Astrocyte (in vitro differentiated cells and primary cell): Measurements from ENCODE around the gene MRNIP. TPM values are rescaled to one million over a fixed set of nuclear protein-coding genes. Genes with fewer than 3 reads are reported as not detected.

Source experiments
- DNase-seq: peaks from one replicate; pipeline ENCODE4 v3.0.0-alpha.2; 2010; ENCODE audit warnings: low read depth
- FAIRE-seq: peaks from 2 replicates; lab custom pipeline; 2011; peaks lifted over from hg19 to GRCh38; lab: Jason Lieb, UNC
- H2AFZ ChIP-seq: 2 replicates; pipeline ENCODE4 v1.6.0; 2012; ENCODE audit warnings: low read depth, low read length, inconsistent platforms
- H3K27ac ChIP-seq: 2 replicates; pipeline ENCODE4 v1.5.1; 2011; ENCODE audit warnings: low read depth, low read length, inconsistent platforms
- H3K27me3 ChIP-seq: 2 replicates; pipeline ENCODE4 v1.6.0; 2011; ENCODE audit warnings: low read length, inconsistent platforms; ENCODE audit not compliant: insufficient read depth
- H3K36me3 ChIP-seq: 2 replicates; pipeline ENCODE4 v1.5.1; 2011; ENCODE audit warnings: low read length, inconsistent platforms; ENCODE audit not compliant: insufficient read depth
- H3K4me1 ChIP-seq: 2 replicates; pipeline ENCODE4 v1.5.1; 2011; ENCODE audit warnings: low read length, inconsistent platforms; ENCODE audit not compliant: insufficient read depth
- H3K4me2 ChIP-seq: 2 replicates; pipeline ENCODE4 v1.6.0; 2012; ENCODE audit warnings: low read length, inconsistent platforms
- H3K4me3 ChIP-seq: 2 replicates; pipeline ENCODE4 v1.5.1; 2011; ENCODE audit warnings: low read depth, mild to moderate bottlenecking, low read length, inconsistent platforms; ENCODE audit not compliant: insufficient read depth
- H3K79me2 ChIP-seq: 2 replicates; pipeline ENCODE4 v1.6.0; 2012; ENCODE audit warnings: mild to moderate bottlenecking, low read length, inconsistent platforms; ENCODE audit not compliant: insufficient read depth
- H3K9ac ChIP-seq: 2 replicates; pipeline ENCODE4 v1.6.0; 2012; ENCODE audit warnings: mild to moderate bottlenecking, low read length, inconsistent platforms
- H3K9me3 ChIP-seq: 2 replicates; pipeline ENCODE4 v1.5.1; 2012; ENCODE audit warnings: low read depth, mild to moderate bottlenecking, low read length, inconsistent platforms; ENCODE audit not compliant: insufficient read depth
- H4K20me1 ChIP-seq: 2 replicates; pipeline ENCODE4 v1.6.0; 2012; ENCODE audit warnings: low read length, inconsistent platforms; ENCODE audit not compliant: insufficient read depth
- H3K27ac Mint-ChIP-seq: one replicate; pipeline ENCODE4 v1.8.0; 2021; ENCODE audit warnings: mild to moderate bottlenecking, mixed read lengths; ENCODE audit not compliant: unreplicated experiment
- H3K27me3 Mint-ChIP-seq: one replicate; pipeline ENCODE4 v1.8.0; 2021; ENCODE audit warnings: low read depth, mixed read lengths; ENCODE audit not compliant: unreplicated experiment
- H3K36me3 Mint-ChIP-seq: one replicate; pipeline ENCODE4 v1.8.0; 2021; ENCODE audit warnings: low read depth, mixed read lengths; ENCODE audit not compliant: unreplicated experiment
- H3K4me1 Mint-ChIP-seq: one replicate; pipeline ENCODE4 v1.8.0; 2021; ENCODE audit warnings: low read depth, mixed read lengths; ENCODE audit not compliant: unreplicated experiment
- H3K4me3 Mint-ChIP-seq: one replicate; pipeline ENCODE4 v1.8.0; 2021; ENCODE audit warnings: mild to moderate bottlenecking, moderate library complexity, mixed read lengths; ENCODE audit not compliant: unreplicated experiment
- H3K9me3 Mint-ChIP-seq: one replicate; pipeline ENCODE4 v1.8.0; 2021; ENCODE audit warnings: mild to moderate bottlenecking, mixed read lengths; ENCODE audit not compliant: unreplicated experiment
- EZH2 ChIP-seq: IDR thresholded peaks from 2 replicates; pipeline ENCODE4 v1.6.1; 2012; ENCODE audit warnings: mild to moderate bottlenecking, low read length, inconsistent platforms; ENCODE audit not compliant: insufficient read depth
- total RNA-seq: library from RNA; stranded (reverse); gene quantifications from 2 replicates; pipeline ENCODE4 v1.2.1, GENCODE V29; 2021
- TF ChIP-seq, protein P1 (sequence below): IDR thresholded peaks from 2 replicates; pipeline ENCODE4 v1.5.1; 2011; ENCODE audit warnings: low read depth, mild to moderate bottlenecking, inconsistent platforms, low read length, moderate library complexity; ENCODE audit not compliant: insufficient read depth

The MRNIP gene
- total RNA-seq, 1 donor from 2014 or later: 20.7 TPM

DNA sequence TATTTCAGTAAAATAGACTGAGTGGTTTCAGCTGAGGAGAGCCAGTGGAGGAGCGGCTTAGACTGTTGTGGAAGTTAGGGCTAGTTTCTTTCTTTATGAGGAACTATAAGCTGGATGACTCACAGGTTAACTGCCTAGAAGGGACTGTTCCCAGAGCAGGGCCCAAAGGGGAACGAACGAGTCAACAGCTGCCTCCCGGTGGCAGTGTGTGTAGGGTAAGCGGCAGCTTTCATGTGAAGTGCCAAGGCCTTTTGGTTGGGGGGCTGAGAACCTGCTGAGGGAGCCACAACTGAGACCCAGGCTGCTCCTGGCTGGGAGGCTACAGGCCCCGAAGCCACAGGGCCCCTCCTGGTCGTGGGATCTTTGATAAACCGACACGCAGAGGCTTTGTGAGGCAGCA, 30.9 kb downstream of the MRNIP start:
- Histone ChIP-seq H3K9ac (peak overlapping the region; percentile 33), H3K9me3 (no peaks in the 10 kb centered on the region), H3K4me3 (no peak overlapping the region), H4K20me1 (peaks cover 96% of the 10 kb centered on the region), H3K4me1 (peaks cover 7% of the 10 kb centered on the region), H2AFZ (no peak overlapping the region), H3K27ac (peak overlapping the region; percentile 27), H3K36me3 (peaks cover 65% of the 10 kb centered on the region), H3K79me2 (peaks cover 55% of the 10 kb centered on the region), H3K4me2 (no peak overlapping the region), H3K27me3 (no peaks in the 10 kb centered on the region)
- Mint-ChIP-seq H3K27me3 (no peaks in the 10 kb centered on the region), H3K36me3 (peaks cover 34% of the 10 kb centered on the region), H3K9me3 (peaks cover 2% of the 10 kb centered on the region), H3K27ac (peak overlapping the region; percentile 90), H3K4me3 (peak overlapping the region; percentile 64), H3K4me1 (peaks cover 37% of the 10 kb centered on the region)
- FAIRE-seq (no peak), DNase-seq (no peak)
- no peak for TF ChIP-seq EZH2
- TF ChIP-seq, protein P1, sequence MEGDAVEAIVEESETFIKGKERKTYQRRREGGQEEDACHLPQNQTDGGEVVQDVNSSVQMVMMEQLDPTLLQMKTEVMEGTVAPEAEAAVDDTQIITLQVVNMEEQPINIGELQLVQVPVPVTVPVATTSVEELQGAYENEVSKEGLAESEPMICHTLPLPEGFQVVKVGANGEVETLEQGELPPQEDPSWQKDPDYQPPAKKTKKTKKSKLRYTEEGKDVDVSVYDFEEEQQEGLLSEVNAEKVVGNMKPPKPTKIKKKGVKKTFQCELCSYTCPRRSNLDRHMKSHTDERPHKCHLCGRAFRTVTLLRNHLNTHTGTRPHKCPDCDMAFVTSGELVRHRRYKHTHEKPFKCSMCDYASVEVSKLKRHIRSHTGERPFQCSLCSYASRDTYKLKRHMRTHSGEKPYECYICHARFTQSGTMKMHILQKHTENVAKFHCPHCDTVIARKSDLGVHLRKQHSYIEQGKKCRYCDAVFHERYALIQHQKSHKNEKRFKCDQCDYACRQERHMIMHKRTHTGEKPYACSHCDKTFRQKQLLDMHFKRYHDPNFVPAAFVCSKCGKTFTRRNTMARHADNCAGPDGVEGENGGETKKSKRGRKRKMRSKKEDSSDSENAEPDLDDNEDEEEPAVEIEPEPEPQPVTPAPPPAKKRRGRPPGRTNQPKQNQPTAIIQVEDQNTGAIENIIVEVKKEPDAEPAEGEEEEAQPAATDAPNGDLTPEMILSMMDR: peak; percentile 22

DNA sequence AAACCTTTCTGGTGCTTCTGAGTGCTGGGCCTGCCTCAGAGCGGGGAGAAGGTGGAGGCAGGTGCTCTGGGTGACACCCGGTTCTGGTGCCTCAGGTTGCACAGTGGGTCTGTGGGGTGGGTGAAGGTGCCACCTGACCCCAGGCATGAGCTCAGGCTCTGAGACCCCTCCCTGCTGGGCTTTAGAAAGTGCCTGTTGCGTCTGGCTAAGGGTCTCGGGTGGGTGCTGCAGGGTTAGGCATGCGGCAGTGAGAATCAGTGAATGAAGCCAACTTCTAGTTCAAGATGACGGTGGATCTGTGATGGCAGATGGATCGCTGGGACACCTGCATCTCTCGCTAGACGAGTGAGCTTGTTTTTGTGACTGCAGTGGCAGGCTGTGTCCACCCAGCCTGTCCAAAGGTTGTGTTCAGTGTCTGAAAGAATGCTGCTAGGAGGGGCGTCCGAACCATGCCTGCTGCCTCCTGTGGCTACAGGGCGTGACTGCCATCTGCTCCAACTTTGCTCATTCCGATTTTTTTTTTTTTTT, 32.9 kb downstream of the MRNIP start:
- Mint-ChIP-seq H3K4me1 (peaks cover 36% of the 10 kb centered on the region), H3K27ac (no peak overlapping the region), H3K36me3 (peaks cover 32% of the 10 kb centered on the region), H3K27me3 (no peaks in the 10 kb centered on the region), H3K4me3 (peak overlapping the region; percentile 5), H3K9me3 (peaks cover 2% of the 10 kb centered on the region)
- FAIRE-seq: no peak
- Histone ChIP-seq H3K9ac (no peak overlapping the region), H3K4me1 (peaks cover 15% of the 10 kb centered on the region), H3K27ac (no peak overlapping the region), H4K20me1 (peaks cover 96% of the 10 kb centered on the region), H3K4me2 (no peak overlapping the region), H3K36me3 (peaks cover 54% of the 10 kb centered on the region), H3K79me2 (peaks cover 70% of the 10 kb centered on the region), H3K27me3 (no peaks in the 10 kb centered on the region), H3K4me3 (no peak overlapping the region), H2AFZ (no peak overlapping the region), H3K9me3 (no peaks in the 10 kb centered on the region)
- DNase-seq: no peak
- no peak for TF ChIP-seq EZH2
- TF ChIP-seq, protein P1: no peak

DNA sequence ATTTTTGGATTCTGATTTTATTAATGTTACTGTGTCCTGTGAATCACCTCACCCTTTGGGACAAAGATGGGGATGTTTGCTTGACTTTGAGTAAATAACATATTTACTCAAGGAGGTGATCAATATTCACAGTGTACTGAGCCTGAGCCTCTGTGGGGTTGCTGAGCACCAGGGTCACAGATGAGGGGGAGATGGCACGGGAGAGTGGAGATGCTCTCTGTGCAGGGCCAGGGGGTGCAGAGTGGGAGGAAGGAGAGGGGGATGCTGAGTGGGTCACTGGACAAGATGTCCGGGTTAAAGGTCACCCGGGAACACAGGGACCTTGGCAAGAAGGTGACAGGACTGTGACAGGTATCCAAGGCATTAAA, 33.9 kb downstream of the MRNIP start:
- H3K9ac ChIP-seq: no peak overlapping the region
- Mint-ChIP-seq H3K36me3 (peaks cover 27% of the 10 kb centered on the region), H3K9me3 (peaks cover 2% of the 10 kb centered on the region), H3K27ac (peak overlapping the region; percentile 31), H3K4me3 (peak overlapping the region; percentile 47), H3K4me1 (peaks cover 38% of the 10 kb centered on the region), H3K27me3 (no peaks in the 10 kb centered on the region)
- no peak for DNase-seq
- no peak for TF ChIP-seq EZH2
- TF ChIP-seq, protein P1: no peak
- H3K36me3 ChIP-seq: peaks cover 47% of the 10 kb centered on the region
- H4K20me1 ChIP-seq: peaks cover 89% of the 10 kb centered on the region
- no peaks in the 10 kb centered on the region for H3K27me3 ChIP-seq
- peak overlapping the region; percentile 2 for H3K4me2 ChIP-seq
- no peak overlapping the region for H3K27ac ChIP-seq
- H3K9me3 ChIP-seq: no peaks in the 10 kb centered on the region
- H3K79me2 ChIP-seq: peaks cover 75% of the 10 kb centered on the region
- H3K4me3 ChIP-seq: no peak overlapping the region
- no peak overlapping the region for H2AFZ ChIP-seq
- H3K4me1 ChIP-seq: peaks cover 23% of the 10 kb centered on the region
- no peak for FAIRE-seq
